HEK293 (cell line): ENCODE data around the gene LCAT.
A peak's percentile ranks its signal among the peaks of the same experiment; 100 is the strongest.

ENCODE experiments used
- CTCF ChIA-PET: fragments of 350-600 bp; formaldehyde crosslinking; extraction: SDS; loops from one replicate; lab custom pipeline; 2021; ENCODE audit warnings: antibody characterized with exemption; lab: Yijun Ruan, JAX
- POLR2A ChIA-PET: fragments of 300-600 bp; formaldehyde crosslinking; extraction: SDS; loops from one replicate; lab custom pipeline; 2020; ENCODE audit warnings: antibody characterized with exemption, inconsistent platforms; lab: Yijun Ruan, JAX
- H3K27ac ChIP-seq: fragments of 200-500 bp; sonication (Bioruptor generic); 2 replicates; pipeline ENCODE4 v1.5.1; 2014; ENCODE audit warnings: low read depth, low read length, control low read depth, inconsistent platforms; ENCODE audit errors: extremely low read depth
- H3K36me3 ChIP-seq, 2 experiments: fragments of 200-500 bp in 1 of 2; sonication (Bioruptor generic) in 1 of 2; 1 replicate in 1 of 2; 2 replicates in 1 of 2; pipeline ENCODE4 v1.5.1; 2014 to 2017; ENCODE audit warnings: inconsistent platforms in 2 of 2, low read length in 2 of 2; ENCODE audit not compliant: control insufficient read depth in 2 of 2, insufficient read depth in 1 of 2
- H3K4me1 ChIP-seq: fragments of 200-500 bp; sonication (Bioruptor generic); 2 replicates; pipeline ENCODE4 v1.5.1; 2014; ENCODE audit warnings: mild to moderate bottlenecking, low read length, inconsistent platforms; ENCODE audit not compliant: control insufficient read depth, insufficient read depth
- H3K4me3 ChIP-seq: 2 replicates; pipeline ENCODE4 v1.5.1; 2011; ENCODE audit warnings: low read depth, mild to moderate bottlenecking, control low read depth, low read length, moderate library complexity
- H3K9me3 ChIP-seq: fragments of 200-500 bp; sonication (Bioruptor generic); 2 replicates; pipeline ENCODE4 v1.5.1; 2014; ENCODE audit warnings: low read depth, low read length, inconsistent platforms; ENCODE audit not compliant: control insufficient read depth, insufficient read depth
- FEZF1 ChIP-seq: fragments of 450-650 bp; formaldehyde crosslinking; IDR thresholded peaks from 2 replicates; pipeline ENCODE4 v1.5.1; 2016; ENCODE audit warnings: missing biosample characterization, missing genetic modification characterization
- KLF17 ChIP-seq: fragments of 450-650 bp; formaldehyde crosslinking; IDR thresholded peaks from 2 replicates; pipeline ENCODE4 v1.5.1; 2016; ENCODE audit warnings: missing biosample characterization, missing genetic modification characterization
- OSR2 ChIP-seq: fragments of 450-650 bp; formaldehyde crosslinking; IDR thresholded peaks from 2 replicates; pipeline ENCODE4 v1.5.1; 2016; ENCODE audit warnings: missing biosample characterization, missing genetic modification characterization
- PRDM10 ChIP-seq: fragments of 450-650 bp; formaldehyde crosslinking; IDR thresholded peaks from 2 replicates; pipeline ENCODE4 v1.5.1; 2016; ENCODE audit warnings: missing biosample characterization, missing genetic modification characterization
- TCF7L2 ChIP-seq: IDR thresholded peaks from 2 replicates; pipeline ENCODE4 v1.6.1; 2011; ENCODE audit warnings: low read depth, mild to moderate bottlenecking, inconsistent platforms, low read length, moderate library complexity, borderline replicate concordance
- ZBTB49 ChIP-seq: fragments of 450-650 bp; formaldehyde crosslinking; IDR thresholded peaks from 2 replicates; pipeline ENCODE4 v1.5.1; 2016; ENCODE audit warnings: missing biosample characterization, missing genetic modification characterization, low read depth
- ZNF18 ChIP-seq: fragments of 450-650 bp; formaldehyde crosslinking; IDR thresholded peaks from 2 replicates; pipeline ENCODE4 v1.5.1; 2016; ENCODE audit warnings: missing biosample characterization, missing genetic modification characterization
- ZNF202 ChIP-seq: fragments of 450-650 bp; formaldehyde crosslinking; IDR thresholded peaks from 2 replicates; pipeline ENCODE4 v1.5.1; 2016; ENCODE audit warnings: missing biosample characterization, missing genetic modification characterization, borderline replicate concordance
- ZNF214 ChIP-seq: fragments of 450-650 bp; formaldehyde crosslinking; IDR thresholded peaks from 2 replicates; pipeline ENCODE4 v1.5.1; 2017; ENCODE audit warnings: missing biosample characterization, mild to moderate bottlenecking, missing genetic modification characterization, borderline replicate concordance
- ZNF292 ChIP-seq: fragments of 450-650 bp; formaldehyde crosslinking; IDR thresholded peaks from 2 replicates; pipeline ENCODE4 v1.5.1; 2016; ENCODE audit warnings: low read depth, missing biosample characterization, missing genetic modification characterization, borderline replicate concordance
- ZNF341 ChIP-seq: fragments of 450-650 bp; formaldehyde crosslinking; IDR thresholded peaks from 2 replicates; pipeline ENCODE4; 2016; ENCODE audit warnings: low read depth, missing biosample characterization, missing genetic modification characterization
- ZNF354C ChIP-seq: fragments of 450-650 bp; formaldehyde crosslinking; IDR thresholded peaks from 2 replicates; pipeline ENCODE4 v1.5.1; 2016; ENCODE audit warnings: missing biosample characterization, missing genetic modification characterization, low read depth, borderline replicate concordance
- ZNF394 ChIP-seq: fragments of 450-650 bp; formaldehyde crosslinking; IDR thresholded peaks from 2 replicates; pipeline ENCODE4 v1.5.1; 2016; ENCODE audit warnings: missing biosample characterization, missing genetic modification characterization, mild to moderate bottlenecking, moderate library complexity, borderline replicate concordance
- ZNF555 ChIP-seq: fragments of 450-650 bp; formaldehyde crosslinking; conservative IDR thresholded peaks from 2 replicates; pipeline ENCODE4 v1.5.1; 2017; ENCODE audit warnings: missing biosample characterization, mild to moderate bottlenecking, missing genetic modification characterization, inconsistent platforms
- ZNF585B ChIP-seq: fragments of 450-650 bp; formaldehyde crosslinking; IDR thresholded peaks from 2 replicates; pipeline ENCODE4 v1.5.1; 2016; ENCODE audit warnings: missing biosample characterization, missing genetic modification characterization
- ZNF76 ChIP-seq: fragments of 450-650 bp; formaldehyde crosslinking; IDR thresholded peaks from 2 replicates; pipeline ENCODE4; 2016; ENCODE audit warnings: low read depth, missing biosample characterization, missing genetic modification characterization, borderline replicate concordance
- ZSCAN18 ChIP-seq: fragments of 450-650 bp; formaldehyde crosslinking; IDR thresholded peaks from 2 replicates; pipeline ENCODE4 v1.5.1; 2016; ENCODE audit warnings: missing biosample characterization, missing genetic modification characterization

Gene LCAT

GRCh38 chr16:67936124-67936879, 7.6 kb downstream of the LCAT start, which contains the start of gene PSMB10 (continued):
- TF ChIP-seq PRDM10 (tag by site-specific recombination) (0 out of 2 replicates have a peak, but pooled peaks have one; percentile 41), ZNF214 (tag by site-specific recombination) (no peak), ZNF354C (tag by site-specific recombination) (no peak), ZSCAN18 (tag by site-specific recombination) (no peak), OSR2 (tag by site-specific recombination) (no peak), FEZF1 (tag by site-specific recombination) (peak; percentile 56; the same call in 1 of the 2 replicates), ZNF341 (tag by site-specific recombination) (peak; percentile 42)

GRCh38 chr16:67935402-67936123, 8.4 kb downstream of the LCAT start:
- Histone ChIP-seq H3K4me1 (no peaks in the 10 kb centered on the region), H3K27ac (peak overlapping the region; percentile 69), H3K4me3 (peak overlapping the region; percentile 92), H3K9me3 (no peaks in the 10 kb centered on the region), H3K36me3 (peaks cover 0 to 22% of the 10 kb centered on the region in 2 experiments; a peak in 2 of 3 replicates)
- CTCF ChIA-PET, result interaction anchor here (0.6 to 2.6 kb wide), 15 partner anchors 9 to 454 kb away, joined by 3 to 17 read pairs (median 4); partner anchors contain the start of gene NRN1L
- POLR2A ChIA-PET, result interaction anchor here (0.6 to 2.5 kb wide), 31 partner anchors 9 to 414 kb away, joined by 3 to 16 read pairs (median 4); partner anchors contain the start of genes ACD, CTCF, DDX28 and DUS2
- TF ChIP-seq ZNF555 (tag by site-specific recombination) (no peak), ZNF76 (tag by site-specific recombination) (peak; percentile 23; the same call in 1 of the 2 replicates), ZNF394 (tag by site-specific recombination) (peak; percentile 73; the same call in 1 of the 2 replicates), TCF7L2 (no peak), PRDM10 (tag by site-specific recombination) (peak; percentile 76), ZNF18 (tag by site-specific recombination) (no peak), ZNF292 (tag by site-specific recombination) (no peak), KLF17 (tag by site-specific recombination) (no peak), ZNF202 (tag by site-specific recombination) (no peak), ZNF585B (tag by site-specific recombination) (no peak), ZBTB49 (tag by site-specific recombination) (no peak)
